ELF-1 (cell line): ENCODE results near the gene KRTAP12-3.
A peak's percentile ranks its signal among the peaks of the same experiment; 100 is the strongest.
"Not testable (repeated sequence)": the region's sequence is repeated elsewhere in the genome, so short reads cannot be mapped to it uniquely, and the experiment has no call there.

Experiments used
- DNase-seq: peaks from one replicate; pipeline ENCODE4 v3.0.0-alpha.2; 2016; ENCODE audit warnings: low read depth, low spot score

The KRTAP12-3 gene

DNA sequence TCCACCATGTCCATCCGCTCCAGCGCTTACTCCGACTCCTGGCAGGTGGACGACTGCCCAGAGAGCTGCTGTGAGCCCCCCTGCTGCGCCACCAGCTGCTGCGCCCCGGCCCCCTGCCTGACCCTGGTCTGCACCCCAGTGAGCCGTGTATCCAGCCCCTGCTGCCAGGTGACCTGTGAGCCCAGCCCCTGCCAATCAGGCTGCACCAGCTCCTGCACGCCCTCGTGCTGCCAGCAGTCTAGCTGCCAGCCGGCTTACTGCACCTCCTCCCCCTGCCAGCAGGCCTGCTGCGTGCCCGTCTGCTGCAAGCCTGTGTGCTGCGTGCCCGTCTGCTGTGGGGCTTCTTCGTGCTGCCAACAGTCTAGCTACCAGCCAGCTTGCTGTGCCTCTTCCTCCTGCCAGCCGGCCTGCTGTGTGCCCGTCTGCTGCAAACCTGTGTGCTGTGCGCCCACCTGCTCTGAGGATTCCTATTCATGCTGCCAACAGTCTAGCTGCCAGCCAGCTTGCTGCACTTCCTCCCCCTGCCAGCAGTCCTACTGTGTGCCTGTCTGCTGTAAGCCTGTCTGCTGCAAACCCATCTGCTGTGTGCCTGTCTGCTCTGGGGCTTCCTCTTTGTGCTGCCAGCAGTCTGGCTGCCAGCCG lies 30.4 kb upstream of the KRTAP12-3 start:
- not testable (repeated sequence) for DNase-seq

DNA sequence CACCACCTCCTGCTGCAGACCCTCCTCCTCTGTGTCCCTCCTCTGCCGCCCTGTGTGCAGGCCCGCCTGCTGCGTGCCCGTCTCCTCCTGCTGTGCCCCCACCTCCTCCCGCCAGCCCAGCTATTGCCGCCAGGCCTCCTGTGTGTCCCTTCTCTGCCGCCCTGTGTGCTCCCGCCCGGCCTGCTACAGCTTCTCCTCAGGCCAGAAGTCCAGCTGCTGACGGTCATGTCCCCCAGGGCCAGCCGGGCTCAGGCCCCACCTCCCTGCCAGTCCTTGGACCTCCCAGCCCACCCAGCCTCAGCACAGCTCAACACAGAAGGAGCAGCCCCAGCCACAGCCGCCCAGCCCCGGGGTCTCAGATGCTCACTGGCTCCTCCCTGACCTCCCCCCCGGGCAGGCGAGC lies 29.9 kb upstream of the KRTAP12-3 start:
- DNase-seq, result not testable (repeated sequence)

DNA sequence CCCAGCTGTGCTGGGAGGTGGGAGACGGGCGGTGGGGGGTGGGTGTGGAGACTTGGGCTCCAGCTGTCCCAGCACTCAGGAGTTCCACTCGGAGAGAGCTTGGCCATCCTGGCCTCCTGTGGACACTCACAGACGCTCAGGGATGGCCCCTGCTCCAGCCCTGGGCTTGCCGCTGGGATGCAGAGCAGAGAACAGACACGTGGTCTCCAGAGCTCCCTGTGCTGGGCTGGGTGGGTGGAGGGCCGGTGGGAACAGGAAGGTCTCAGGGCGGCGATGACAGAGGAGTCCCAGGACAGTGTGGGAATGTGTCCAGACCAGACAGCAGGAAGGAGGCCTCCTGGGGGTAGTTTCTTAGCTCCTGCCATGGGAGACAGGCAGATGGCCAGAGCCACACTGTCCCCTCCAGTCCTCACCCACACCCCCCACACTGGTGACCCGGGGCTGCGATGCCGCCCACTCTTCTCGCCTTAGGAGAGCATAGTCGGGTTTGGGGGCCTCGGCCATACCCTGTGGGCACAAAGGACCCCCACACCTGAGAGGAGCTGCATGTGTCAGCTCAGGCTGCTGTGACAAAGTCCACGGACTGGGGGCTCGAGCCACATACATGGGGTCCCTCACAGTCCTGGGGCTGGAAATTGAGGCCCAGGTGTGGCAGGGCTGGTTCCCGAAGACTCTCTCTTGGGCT lies 28.9 kb upstream of the KRTAP12-3 start:
- DNase-seq, result no peak

DNA sequence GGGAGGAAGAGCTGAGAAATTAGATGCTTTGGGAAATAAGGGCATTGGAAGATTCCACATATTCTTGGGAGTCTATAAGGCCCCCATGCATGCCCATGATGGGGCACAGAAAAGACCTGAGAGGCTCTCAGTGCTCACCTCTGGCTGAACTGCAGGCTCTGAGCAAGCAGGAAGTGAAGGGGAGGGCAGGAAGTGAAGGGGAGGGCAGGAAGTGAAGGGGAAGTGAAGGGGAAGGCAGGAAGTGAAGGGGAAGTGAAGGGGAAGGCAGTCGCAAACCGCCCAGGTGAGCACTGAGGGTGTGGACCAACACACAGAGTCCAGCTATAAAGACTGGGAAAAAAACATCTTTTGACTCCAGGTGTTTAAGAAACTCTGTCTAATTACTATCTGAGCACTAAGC lies 27.3 kb upstream of the KRTAP12-3 start:
- DNase-seq, result no peak

DNA sequence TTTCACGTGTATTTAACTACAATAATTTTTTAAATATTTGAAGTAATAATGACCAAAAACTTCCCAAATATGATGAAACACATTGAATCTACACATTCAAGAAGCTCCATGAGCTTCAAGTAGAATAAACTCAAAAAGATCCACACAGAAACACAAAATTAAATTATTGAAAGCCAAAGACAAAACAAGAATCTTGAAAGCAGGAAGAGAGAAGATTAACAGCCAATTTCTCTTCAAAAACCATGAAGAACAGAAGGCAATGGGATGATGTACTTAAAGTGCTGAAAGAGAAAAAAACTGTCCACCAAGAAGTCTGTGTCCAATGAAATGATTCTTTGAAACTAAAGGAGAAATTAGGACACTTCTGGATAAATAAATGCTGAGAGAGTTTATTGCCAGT lies 25.7 kb upstream of the KRTAP12-3 start:
- DNase-seq, result no peak

DNA sequence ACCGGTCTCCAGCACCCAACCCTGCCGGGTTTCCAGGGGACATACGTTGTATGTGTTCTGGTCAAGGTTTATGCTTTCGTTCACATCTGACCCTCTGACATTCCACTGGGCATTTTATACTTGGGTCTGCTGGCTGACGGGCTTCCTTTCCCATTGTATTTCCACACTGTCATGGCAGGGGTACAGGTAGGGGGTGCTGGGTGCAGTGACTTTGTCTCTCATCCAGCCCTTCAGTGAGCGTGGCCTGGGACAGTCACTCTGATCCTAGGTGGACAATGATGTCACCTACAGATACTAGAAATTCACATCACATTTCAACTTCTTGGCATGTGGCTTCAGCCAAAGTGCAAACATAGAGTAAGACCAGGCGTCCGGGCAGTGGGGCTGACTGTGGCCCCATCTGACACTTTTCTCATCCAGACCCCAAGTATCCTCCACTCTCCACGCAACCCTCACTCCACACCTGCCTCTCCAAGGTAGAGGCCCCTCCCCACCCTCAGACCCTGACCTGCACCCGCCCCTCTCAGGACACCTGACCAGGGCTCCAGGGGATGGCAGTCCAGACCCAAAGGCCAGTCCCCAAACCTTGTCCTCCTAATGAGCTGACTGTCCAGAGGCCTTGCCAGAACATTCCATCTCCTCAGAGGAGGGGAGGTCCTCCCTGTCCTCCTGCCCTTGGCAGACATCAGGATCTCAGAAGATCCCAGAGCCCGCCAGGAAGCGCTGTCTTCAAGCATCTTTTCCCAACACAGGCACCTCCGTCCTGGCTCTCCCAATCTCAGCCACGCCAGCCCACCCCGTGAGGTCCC lies 21.3 kb upstream of the KRTAP12-3 start:
- no peak for DNase-seq

DNA sequence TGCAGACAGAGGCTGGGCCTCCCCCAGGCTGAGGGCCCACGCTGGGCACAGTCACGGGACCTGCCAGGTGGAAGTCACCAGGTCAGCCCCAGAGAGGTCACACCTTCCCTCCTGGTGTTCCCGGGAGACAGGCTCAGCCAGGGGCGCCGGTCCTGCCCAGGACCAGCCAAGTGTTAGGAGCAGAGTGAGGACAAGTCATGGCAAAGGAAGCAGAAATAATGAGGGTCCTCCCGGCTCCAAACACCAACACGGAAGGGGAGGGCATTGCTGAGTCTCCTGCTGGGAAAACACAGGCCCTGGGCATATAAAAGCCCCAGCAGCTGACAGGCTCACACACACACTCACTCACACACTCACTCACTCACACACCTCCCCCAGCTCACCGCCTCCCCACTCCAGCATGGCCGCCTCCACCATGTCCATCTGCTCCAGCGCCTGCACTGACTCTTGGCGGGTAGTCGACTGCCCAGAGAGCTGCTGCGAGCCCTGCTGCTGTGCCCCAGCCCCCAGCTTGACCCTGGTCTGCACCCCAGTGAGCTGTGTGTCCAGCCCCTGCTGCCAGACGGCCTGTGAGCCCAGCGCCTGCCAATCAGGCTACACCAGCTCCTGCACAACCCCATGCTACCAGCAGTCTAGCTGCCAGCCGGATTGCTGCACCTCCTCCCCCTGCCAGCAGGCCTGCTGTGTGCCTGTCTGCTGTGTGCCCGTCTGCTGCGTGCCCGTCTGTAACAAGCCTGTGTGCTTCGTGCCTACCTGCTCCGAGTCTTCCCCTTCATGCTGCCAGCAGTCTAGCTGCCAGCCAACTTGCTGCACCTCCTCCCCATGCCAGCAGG lies 20.5 kb upstream of the KRTAP12-3 start, which contains the start of gene KRTAP10-10:
TSS of gene KRTAP10-10 (plus strand) at position 339 of the 833 bp plus-strand sequence. CDS start at position 401, 62 bp downstream.
- DNase-seq, result no peak

DNA sequence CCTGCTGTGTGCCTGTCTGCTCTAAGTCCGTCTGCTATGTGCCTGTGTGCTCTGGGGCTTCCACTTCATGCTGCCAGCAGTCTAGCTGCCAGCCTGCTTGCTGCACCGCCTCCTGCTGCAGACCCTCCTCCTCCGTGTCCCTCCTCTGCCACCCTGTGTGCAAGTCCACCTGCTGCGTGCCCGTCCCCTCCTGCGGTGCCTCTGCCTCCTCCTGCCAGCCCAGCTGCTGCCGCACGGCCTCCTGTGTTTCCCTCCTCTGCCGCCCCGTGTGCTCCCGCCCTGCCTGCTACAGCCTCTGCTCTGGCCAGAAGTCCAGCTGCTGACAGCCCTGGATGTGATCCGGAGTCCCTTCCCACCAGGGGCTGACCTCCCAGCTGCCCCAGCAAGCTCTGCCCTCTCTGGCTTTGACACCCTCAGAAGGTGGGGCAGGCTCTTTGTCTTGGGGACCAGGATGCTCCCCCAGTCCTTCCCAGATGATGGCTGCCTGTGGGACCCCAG lies 19.8 kb upstream of the KRTAP12-3 start:
- DNase-seq, result not testable (repeated sequence)

DNA sequence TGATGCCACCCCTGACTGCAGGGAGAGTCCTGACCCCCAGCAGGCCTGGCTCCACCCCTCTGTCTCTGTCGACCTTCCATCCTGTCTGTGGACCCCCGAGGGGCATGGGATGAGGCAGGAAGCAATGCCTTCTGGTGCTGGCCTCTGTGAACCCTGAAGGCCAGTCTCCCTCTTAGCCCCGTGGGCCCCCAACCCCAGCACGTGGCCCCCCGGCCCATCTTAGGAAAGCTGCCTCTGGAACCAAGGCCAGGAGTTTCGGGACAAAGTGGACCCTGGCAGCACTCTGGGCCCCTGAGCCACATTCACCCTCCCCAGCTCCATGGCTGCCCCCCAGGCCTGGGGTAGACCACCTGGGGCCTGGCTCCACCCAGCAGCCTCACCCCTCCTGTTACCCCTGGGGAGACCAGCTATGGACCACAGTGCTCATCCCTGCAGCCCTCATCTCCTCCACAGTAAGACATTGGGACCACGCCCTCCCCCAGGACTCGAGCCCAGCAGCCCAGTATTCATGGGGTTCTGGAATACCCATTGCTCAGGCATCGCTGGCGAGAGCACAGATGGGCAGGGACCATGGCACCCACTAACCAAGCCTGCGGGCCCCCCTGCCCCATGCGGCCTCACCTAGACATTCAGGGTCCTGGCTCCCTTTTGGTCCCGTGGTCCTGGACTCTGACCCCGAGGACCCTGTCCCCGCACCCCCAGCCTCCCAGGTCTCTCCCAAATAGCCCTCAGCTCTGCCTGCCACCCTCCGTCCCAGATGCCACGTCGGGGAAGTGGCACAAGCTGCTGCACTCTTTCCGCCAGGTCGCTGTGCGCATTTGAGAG lies 19.0 kb upstream of the KRTAP12-3 start:
- not testable (repeated sequence) for DNase-seq

DNA sequence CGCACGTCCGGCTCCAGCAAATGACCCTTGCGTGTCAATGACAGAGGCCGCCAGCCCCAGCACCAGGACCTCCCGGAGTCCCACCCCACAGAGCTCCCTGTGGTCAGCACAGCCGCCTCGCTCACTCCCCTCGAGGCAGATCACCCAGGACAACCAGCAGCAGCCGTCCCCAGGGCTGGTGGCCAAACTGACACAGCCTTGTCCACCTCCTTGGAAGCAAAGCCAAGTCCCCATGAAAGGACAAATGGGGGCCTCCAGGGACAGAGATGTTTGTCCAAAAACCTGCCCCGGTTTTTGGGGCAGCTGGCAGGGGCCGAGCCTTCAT lies 18.4 kb upstream of the KRTAP12-3 start:
- DNase-seq, result no peak

DNA sequence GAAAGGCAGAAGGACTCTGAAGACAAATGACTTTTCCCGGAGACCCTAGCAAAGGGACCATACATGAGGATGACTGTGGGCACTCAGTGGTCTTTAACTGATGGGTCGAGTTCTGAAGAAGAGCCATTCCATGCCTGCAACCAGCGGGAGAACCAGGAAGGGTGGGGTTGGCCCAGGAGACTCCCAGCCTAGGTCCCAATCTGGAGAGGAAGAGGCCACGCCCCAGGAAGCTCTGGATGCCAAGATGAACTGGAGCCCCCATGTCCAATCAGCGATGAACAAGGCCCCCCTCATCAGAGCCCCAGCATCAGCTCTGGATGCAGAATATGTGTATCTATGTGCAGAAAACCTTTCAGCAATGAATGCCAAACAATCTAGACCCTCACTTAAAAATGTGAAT lies 17.0 kb upstream of the KRTAP12-3 start:
- no peak for DNase-seq

DNA sequence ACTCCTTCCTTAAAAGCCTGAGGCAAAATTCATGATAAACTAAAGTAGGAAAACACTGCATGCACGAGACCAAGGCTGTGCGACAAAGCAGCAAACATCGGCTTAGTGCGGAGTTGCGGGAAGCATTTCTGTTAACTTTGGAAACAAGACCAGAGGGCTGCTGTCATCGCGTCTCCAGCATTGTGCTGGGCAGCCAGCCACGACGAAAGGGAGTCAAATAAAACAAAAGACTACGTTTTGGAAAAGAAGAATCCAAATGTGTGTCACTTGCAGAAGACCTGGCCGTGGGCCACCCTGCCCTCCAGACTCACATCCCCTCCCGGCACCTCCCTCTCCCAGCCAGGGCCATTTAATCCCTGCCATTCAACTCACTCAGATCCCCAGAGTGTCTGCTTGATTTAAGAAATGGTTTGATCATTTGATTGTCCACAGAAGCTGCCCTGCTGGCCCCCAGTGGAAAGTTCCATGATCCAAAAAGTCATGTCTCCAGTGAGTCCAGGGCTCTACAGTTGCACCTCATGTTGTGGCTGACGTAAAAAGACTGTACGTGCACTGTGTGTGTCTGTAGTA lies 13.9 kb upstream of the KRTAP12-3 start:
- DNase-seq, result no peak

DNA sequence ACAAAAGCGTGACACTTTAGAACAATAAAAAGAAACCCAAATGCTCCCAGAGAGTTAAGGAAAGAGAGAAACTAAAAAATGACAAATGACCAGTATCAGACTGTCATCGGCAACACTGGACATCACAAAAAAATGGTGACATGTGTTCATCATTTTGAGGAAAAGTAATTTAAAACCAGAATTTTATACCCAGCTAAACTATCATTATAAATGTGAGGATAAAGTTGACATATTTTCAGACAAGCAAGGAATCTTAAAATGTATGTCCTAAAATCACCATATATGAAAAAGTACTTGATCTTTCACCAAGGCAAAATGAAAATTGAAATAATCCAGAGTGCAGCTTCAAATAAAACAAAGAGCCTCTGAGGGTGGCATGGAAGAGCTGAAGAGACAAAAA lies 12.9 kb upstream of the KRTAP12-3 start:
- no peak for DNase-seq

DNA sequence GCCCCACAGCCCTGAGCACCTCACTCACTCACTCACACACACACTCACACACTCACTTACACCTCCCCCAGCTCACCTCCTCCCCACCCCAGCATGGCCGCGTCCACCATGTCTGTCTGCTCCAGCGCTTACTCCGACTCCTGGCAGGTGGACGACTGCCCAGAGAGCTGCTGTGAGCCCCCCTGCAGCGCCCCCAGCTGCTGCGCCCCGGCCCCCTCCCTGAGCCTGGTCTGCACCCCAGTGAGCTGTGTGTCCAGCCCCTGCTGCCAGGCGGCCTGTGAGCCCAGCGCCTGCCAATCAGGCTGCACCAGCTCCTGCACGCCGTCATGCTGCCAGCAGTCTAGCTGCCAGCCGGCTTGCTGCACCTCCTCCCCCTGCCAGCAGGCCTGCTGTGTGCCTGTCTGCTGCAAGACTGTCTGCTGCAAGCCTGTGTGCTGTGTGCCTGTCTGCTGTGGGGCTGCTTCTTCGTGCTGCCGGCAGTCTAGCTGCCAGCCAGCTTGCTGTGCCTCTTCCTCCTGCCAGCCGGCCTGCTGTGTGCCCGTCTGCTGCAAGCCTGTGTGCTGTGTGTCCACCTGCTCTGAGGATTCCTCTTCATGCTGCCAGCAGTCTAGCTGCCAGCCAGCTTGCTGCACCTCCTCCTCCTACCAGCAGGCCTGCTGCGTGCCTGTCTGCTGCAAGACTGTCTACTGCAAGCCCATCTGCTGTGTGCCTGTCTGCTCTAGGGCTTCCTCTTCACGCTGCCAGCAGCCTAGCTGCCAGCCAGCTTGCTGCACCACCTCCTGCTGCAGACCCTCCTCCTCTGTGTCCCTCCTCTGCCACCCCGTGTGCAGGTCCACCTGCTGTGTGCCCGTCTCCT lies 11.1 kb upstream of the KRTAP12-3 start, which contains the start of gene KRTAP10-11:
TSS of gene KRTAP10-11 (plus strand) at position 49 of the 856 bp plus-strand sequence. CDS start at position 94, 45 bp downstream.
- peak; percentile 34 for DNase-seq

DNA sequence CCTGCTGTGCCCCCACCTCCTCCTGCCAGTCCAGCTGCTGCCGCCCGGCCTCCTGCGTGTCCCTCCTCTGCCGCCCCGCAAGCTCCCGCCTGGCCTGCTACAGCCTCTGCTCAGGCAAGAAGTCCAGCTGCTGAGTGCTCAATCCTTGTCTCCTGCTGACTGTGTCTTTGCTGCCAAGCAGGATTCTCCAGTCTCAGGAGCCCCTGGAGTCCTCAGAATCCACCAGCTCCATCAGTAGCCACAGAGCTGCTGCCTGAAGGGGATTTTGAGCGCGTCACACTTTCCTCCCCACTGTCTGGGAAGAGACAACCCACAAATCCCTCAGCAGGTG lies 10.5 kb upstream of the KRTAP12-3 start:
- peak; percentile 62 for DNase-seq

DNA sequence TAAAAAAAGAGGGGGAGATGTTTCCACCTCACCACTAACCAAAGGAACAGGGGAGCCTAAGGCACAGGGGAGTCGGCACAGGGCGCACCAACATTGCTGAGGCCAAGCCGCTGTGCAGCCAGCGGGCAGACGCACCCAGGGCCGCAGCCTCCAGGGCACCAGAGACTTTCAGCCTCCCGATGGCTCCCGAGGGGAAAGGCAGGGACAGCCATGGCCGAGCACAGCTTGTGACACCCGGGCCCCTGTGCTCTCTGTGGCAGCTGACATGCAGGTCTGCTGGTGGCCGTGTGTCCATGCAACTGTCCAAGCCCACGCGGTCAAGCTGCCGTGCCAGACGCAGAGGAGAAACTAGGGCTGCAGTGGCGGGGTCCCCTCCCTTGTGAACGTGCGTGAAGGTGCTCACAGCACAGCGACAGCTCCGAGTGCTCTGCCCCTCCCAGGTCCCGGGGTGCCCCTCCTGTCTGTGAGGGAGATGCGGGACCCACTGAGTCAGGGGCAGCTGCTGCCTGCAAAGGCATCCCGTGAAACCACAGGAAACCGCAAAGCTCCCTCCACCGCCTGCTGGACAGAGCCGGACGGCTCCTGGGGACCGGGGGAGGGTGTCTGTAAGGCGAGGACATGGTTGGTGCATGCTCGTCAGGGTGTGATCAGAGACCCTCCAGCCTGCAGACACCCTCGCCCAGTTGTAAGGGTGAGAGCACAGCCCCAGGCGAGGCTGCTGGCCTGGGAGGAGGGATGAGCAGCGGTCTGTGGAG lies 9.0 kb upstream of the KRTAP12-3 start:
- no peak for DNase-seq

DNA sequence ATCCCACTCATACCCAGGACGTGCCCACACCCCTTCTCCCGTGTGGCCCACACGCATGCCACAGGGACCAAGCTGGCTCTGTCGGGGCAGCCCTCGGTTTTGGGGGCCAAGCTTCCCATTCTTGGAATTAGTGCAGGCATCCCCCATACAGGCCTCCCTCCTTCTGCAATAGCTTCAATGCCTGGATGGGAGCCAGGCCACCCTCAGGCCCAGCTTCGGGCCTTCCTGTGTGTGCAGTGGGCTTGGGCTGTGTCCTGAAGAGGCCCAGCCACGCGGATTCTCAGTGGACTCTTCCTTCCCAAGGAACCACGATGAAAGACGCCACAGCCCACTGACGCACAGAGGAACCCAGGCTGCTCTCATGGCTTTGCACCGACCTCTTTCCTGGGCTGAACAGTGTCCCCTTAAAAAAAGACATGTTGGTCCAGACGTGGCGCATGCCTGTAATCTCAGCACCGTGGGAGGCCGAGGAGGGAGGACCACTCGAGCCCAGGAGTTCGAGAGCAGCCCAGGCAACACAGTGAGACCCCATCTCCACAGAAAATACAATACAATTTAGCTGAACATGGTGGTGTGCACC lies 8.1 kb upstream of the KRTAP12-3 start:
- DNase-seq, result no peak

DNA sequence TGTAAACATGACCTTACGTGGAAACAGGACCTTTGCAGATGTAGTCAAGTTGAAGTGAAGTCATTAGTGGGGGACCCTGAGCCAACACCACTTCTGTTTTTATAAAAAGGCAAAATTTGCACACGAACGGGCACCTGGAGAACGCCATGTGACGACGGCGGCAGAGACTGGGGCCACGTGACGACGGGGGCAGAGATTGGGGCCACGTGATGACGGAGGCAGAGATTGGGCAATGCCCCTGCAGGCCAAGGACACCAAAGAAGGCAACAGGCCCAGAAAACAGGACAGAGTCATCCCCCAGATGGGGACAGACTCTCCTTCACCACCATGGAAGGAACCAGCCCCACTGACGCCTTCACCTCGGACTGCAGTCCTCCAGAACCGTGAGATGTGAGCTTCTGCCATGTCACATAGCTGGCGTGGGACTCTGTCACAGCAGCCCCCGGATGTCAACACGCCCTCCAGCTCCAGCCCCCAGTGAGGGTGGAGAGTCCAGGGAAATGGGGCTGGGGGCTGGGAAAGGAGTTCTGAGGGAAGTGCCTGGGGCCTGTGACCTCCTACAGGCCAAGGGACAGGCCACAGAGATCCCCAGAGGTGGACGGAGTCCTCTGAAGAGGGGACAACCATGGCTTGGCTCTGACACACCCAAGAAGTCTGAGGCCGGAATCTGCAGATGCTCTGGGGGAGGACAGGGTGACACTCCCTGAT lies 7.3 kb upstream of the KRTAP12-3 start:
- no peak for DNase-seq
